HG03025 (cell line): ENCODE results near the gene HPSE2.
"Not testable (repeated sequence)": the region's sequence is repeated elsewhere in the genome, so short reads cannot be mapped to it uniquely, and the experiment has no call there.

Experiments used
- ATAC-seq: cut with Tn5 transposase; IDR thresholded peaks from one replicate; pipeline ENCODE4 v1.9.1; 2021; ENCODE audit warnings: mild to moderate bottlenecking, moderate library complexity; ENCODE audit not compliant: unreplicated experiment, low FRiP score

Gene HPSE2

GRCh38 chr10:98925651-98926050 lies 310.0 kb downstream of the HPSE2 start:
- ATAC-seq, result no peak

GRCh38 chr10:98924526-98924925 lies 311.1 kb downstream of the HPSE2 start:
- no peak for ATAC-seq

GRCh38 chr10:98921316-98921715 lies 314.3 kb downstream of the HPSE2 start:
- ATAC-seq, result no peak

GRCh38 chr10:98920807-98921206 lies 314.8 kb downstream of the HPSE2 start:
- ATAC-seq, result no peak

GRCh38 chr10:98920360-98920759 lies 315.3 kb downstream of the HPSE2 start:
- no peak for ATAC-seq

- no peak for ATAC-seq
These were observed 315.8 kb downstream of the HPSE2 start for GRCh38 chr10:98919899-98920298.

GRCh38 chr10:98917828-98918227 lies 317.8 kb downstream of the HPSE2 start:
- ATAC-seq, result no peak

GRCh38 chr10:98916526-98917125 lies 319.0 kb downstream of the HPSE2 start:
- ATAC-seq, result no peak

GRCh38 chr10:98915911-98916310 lies 319.7 kb downstream of the HPSE2 start:
- no peak for ATAC-seq

GRCh38 chr10:98910546-98910945 lies 325.1 kb downstream of the HPSE2 start:
- ATAC-seq, result no peak

- no peak for ATAC-seq
These were observed 325.6 kb downstream of the HPSE2 start for GRCh38 chr10:98910048-98910447.

GRCh38 chr10:98908868-98909267 lies 326.8 kb downstream of the HPSE2 start:
- ATAC-seq, result no peak

- not testable (repeated sequence) for ATAC-seq
These were observed 327.4 kb downstream of the HPSE2 start for GRCh38 chr10:98908247-98908646.

- no peak for ATAC-seq
These were observed 334.1 kb downstream of the HPSE2 start for GRCh38 chr10:98901441-98902110.

- no peak for ATAC-seq
These were observed 336.6 kb downstream of the HPSE2 start for GRCh38 chr10:98899018-98899417.

GRCh38 chr10:98892523-98892922 lies 343.1 kb downstream of the HPSE2 start:
- no peak for ATAC-seq

- no peak for ATAC-seq
These were observed 349.0 kb downstream of the HPSE2 start for GRCh38 chr10:98886686-98887085.

GRCh38 chr10:98885378-98885777 lies 350.3 kb downstream of the HPSE2 start:
- no peak for ATAC-seq

GRCh38 chr10:98881789-98882188 lies 353.9 kb downstream of the HPSE2 start:
- ATAC-seq, result no peak

- ATAC-seq, result no peak
These were observed 354.7 kb downstream of the HPSE2 start for GRCh38 chr10:98880971-98881370.

GRCh38 chr10:98878921-98879320 lies 356.7 kb downstream of the HPSE2 start:
- no peak for ATAC-seq

- ATAC-seq, result no peak
These were observed 357.2 kb downstream of the HPSE2 start for GRCh38 chr10:98878418-98878817.
